ENCODE data around the gene NTHL1. TPM values are rescaled to one million over a fixed set of nuclear protein-coding genes. Genes with fewer than 3 reads are reported as not detected.

NTHL1 gene
- total and polyA plus RNA-seq, 2 of the 4 experiments (the other 2 are of a cell fraction), result 22.8 to 28.0 TPM

DNA sequence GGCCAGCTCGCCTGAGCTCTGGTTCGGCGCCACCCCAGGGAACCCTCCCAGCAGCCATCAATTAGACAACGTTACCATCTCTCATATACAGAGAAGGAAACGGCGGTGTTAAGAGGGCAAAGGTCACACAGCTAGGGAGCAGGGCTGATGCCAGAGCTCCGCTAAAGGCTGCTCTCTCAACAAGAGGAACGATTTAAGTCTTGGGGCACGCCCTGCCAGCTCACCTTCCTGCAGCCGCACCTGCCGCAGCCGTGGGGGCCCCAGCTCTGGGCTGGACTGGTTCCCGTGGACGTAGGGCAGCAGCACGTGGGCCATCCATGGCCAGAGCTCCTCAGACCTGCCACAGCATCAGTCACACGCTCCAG, 44.6 kb upstream of the NTHL1 start:
- WGBS, 2 experiments (ENCODE audit: extremely low coverage in 2 of 2, insufficient read length in 1 of 2), result 90% methylated on average over 11 of the region's 16 CpGs; no CpG with 5 or more reads in 1 of the 2 experiments
- no TSS peak for BruUV-seq (replicated peaks)
- 0 out of 2 replicates have a peak, but pooled peaks cover 2% of the 10 kb centered on the region for H3K9me1 ChIP-seq (ENCODE audit: insufficient read depth, low read length)
- no peaks in the 10 kb centered on the region for H3K9me3 ChIP-seq (ENCODE audit: control insufficient read depth, insufficient read depth, low read length)
- H2BK120ac ChIP-seq (ENCODE audit: low read depth, low read length), result no peak overlapping the region
- H4K8ac ChIP-seq (ENCODE audit: low read depth in 2 of 2, low read length in 2 of 2), result no peak overlapping the region
- ATAC-seq (ENCODE audit: low read depth) (no peak), DNase-seq (no peak)
- in situ Hi-C loops (cut with MboI; ENCODE audit: low sequenced_read_pairs), result no loop called here
- H3K79me1 ChIP-seq (ENCODE audit: low read depth in 1 of 2, low read length in 2 of 2), result peaks cover 11 to 29% of the 10 kb centered on the region in 2 experiments
- H3K9ac ChIP-seq (ENCODE audit: low read depth, low read length), result no peak overlapping the region
- peaks cover 87% of the 10 kb centered on the region for H3K36me3 ChIP-seq (ENCODE audit: control insufficient read depth, insufficient read depth, low read length)
- peaks cover 29% of the 10 kb centered on the region for H4K20me1 ChIP-seq (ENCODE audit: insufficient read depth, low read length)
- peak overlapping the region; percentile 61 for H2AK9ac ChIP-seq (replicated peaks; ENCODE audit: low read depth, low read length, poor library complexity)
- H3K4me3 ChIP-seq (ENCODE audit: insufficient read depth, low read depth, low read length), result no peak overlapping the region
- no peak overlapping the region for H4K91ac ChIP-seq (ENCODE audit: insufficient read depth, low read depth, low read length)
- dilution Hi-C loops (cut with HindIII; ENCODE audit: low sequenced_read_pairs, unreplicated experiment), result no loop called here
- no peak overlapping the region for H2BK20ac ChIP-seq (ENCODE audit: low read depth, low read length)
- no peak overlapping the region for H2BK15ac ChIP-seq (ENCODE audit: low read depth, low read length)
- no peak overlapping the region for H3K56ac ChIP-seq (ENCODE audit: extremely low read depth, insufficient read depth, low read length)
- H3K4ac ChIP-seq (ENCODE audit: low read depth, low read length), result no peak overlapping the region
- no peak overlapping the region for H4K5ac ChIP-seq (ENCODE audit: low read depth, low read length)
- H3K14ac ChIP-seq (replicated peaks; ENCODE audit: low read depth, low read length), result no peak overlapping the region
- H2BK5ac ChIP-seq (ENCODE audit: low read depth, low read length, poor library complexity, severe bottlenecking), result no peak overlapping the region
- ChIA-PET POLR2A (ENCODE audit: unreplicated experiment) (no interaction called here), CTCF (no interaction called here)
- no peak overlapping the region for H2AK5ac ChIP-seq (ENCODE audit: low read depth, low read length)
- no peaks in the 10 kb centered on the region for H3K27me3 ChIP-seq (ENCODE audit: control insufficient read depth, insufficient read depth, low read length)
- H3K4me1 ChIP-seq (ENCODE audit: control insufficient read depth, insufficient read depth, low read length), result no peaks in the 10 kb centered on the region
- no peak overlapping the region for H3K18ac ChIP-seq (ENCODE audit: low read depth, low read length)
- intact Hi-C loops (cut with micrococcal nuclease), result no loop called here
- no peak overlapping the region for H3K23ac ChIP-seq (ENCODE audit: low read depth, low read length)
- TF ChIP-seq, protein P1, sequence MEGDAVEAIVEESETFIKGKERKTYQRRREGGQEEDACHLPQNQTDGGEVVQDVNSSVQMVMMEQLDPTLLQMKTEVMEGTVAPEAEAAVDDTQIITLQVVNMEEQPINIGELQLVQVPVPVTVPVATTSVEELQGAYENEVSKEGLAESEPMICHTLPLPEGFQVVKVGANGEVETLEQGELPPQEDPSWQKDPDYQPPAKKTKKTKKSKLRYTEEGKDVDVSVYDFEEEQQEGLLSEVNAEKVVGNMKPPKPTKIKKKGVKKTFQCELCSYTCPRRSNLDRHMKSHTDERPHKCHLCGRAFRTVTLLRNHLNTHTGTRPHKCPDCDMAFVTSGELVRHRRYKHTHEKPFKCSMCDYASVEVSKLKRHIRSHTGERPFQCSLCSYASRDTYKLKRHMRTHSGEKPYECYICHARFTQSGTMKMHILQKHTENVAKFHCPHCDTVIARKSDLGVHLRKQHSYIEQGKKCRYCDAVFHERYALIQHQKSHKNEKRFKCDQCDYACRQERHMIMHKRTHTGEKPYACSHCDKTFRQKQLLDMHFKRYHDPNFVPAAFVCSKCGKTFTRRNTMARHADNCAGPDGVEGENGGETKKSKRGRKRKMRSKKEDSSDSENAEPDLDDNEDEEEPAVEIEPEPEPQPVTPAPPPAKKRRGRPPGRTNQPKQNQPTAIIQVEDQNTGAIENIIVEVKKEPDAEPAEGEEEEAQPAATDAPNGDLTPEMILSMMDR (conservative IDR thresholded peaks at IDR 0.05; ENCODE audit: low read depth, low read length), result no peak
- no peak for TF ChIP-seq MAZ (IDR thresholded peaks at IDR 0.05; ENCODE audit: borderline replicate concordance, low read depth, low read length)
- TF ChIP-seq RCOR1 (IDR thresholded peaks at IDR 0.05; ENCODE audit: insufficient replicate concordance, low read length), result no peak
- TF ChIP-seq CHD1 (IDR thresholded peaks at IDR 0.05; ENCODE audit: low read depth, low read length), result no peak
- no peak for TF ChIP-seq FOS (IDR thresholded peaks at IDR 0.05; ENCODE audit: low read depth, low read length)
- TF ChIP-seq SMC3 (IDR thresholded peaks at IDR 0.05; ENCODE audit: low read depth, low read length), result no peak
- no peak overlapping the region for H3K4me2 ChIP-seq (ENCODE audit: low read depth, low read length)
- no peak overlapping the region for H3K27ac ChIP-seq (ENCODE audit: insufficient read depth, low read length)
- H2AFZ ChIP-seq (replicated peaks; ENCODE audit: low read length, poor library complexity), result no peak overlapping the region
